Osteocyte (in vitro differentiated cells): Measurements from ENCODE around the gene SCRT2. TPM values are rescaled to one million over a fixed set of nuclear protein-coding genes. Genes with fewer than 3 reads are reported as not detected.

Experiments used
- DNase-seq: peaks from one replicate; pipeline ENCODE4 v3.0.0; 2021; ENCODE audit warnings: mixed read lengths; ENCODE audit not compliant: unreplicated experiment; ENCODE audit errors: extremely low spot score
- H3K27ac Mint-ChIP-seq: one replicate; pipeline ENCODE4 v1.8.0; 2021; ENCODE audit warnings: mild to moderate bottlenecking, mixed read lengths; ENCODE audit not compliant: unreplicated experiment
- H3K27me3 Mint-ChIP-seq: one replicate; pipeline ENCODE4 v1.8.0; 2021; ENCODE audit warnings: mixed read lengths; ENCODE audit not compliant: unreplicated experiment
- H3K36me3 Mint-ChIP-seq: one replicate; pipeline ENCODE4 v1.8.0; 2021; ENCODE audit warnings: mixed read lengths; ENCODE audit not compliant: unreplicated experiment
- H3K4me1 Mint-ChIP-seq: one replicate; pipeline ENCODE4 v1.8.0; 2021; ENCODE audit warnings: mixed read lengths; ENCODE audit not compliant: unreplicated experiment
- H3K4me3 Mint-ChIP-seq: one replicate; pipeline ENCODE4 v1.8.0; 2021; ENCODE audit warnings: mild to moderate bottlenecking, moderate library complexity, mixed read lengths; ENCODE audit not compliant: unreplicated experiment
- H3K9me3 Mint-ChIP-seq: one replicate; pipeline ENCODE4 v1.8.0; 2021; ENCODE audit warnings: mixed read lengths; ENCODE audit not compliant: unreplicated experiment
- total RNA-seq: library from RNA; stranded (reverse); gene quantifications from 2 replicates; pipeline ENCODE4 v1.2.1, GENCODE V29; 2021
- TF ChIP-seq, protein P1 (sequence below): fragments of 200-600 bp; sonication (generic); IDR thresholded peaks from 2 replicates; pipeline ENCODE4 v1.5.0; 2021; ENCODE audit warnings: antibody characterized with exemption, mild to moderate bottlenecking, moderate library complexity

Gene SCRT2
- total RNA-seq, 1 donor from 2014 or later: not detected

DNA sequence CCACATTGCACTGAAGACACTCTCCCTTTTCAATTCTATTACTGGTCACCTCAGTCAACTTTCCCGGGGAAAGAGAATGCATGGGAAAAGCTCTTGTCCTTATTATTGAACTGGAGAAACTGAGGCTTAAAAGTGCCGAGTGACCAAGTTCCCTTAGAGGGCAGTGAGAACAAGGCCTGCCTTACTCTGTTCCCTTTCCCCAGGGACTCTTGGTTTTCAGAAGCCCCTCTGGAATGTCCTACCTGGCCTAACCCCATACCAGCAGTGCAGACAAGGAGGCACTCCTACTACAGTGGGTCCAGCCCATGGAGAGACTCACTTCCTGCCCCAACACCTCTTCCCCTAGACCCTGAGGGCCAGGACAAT lies 28.8 kb downstream of the SCRT2 start:
- Mint-ChIP-seq H3K27ac (no peak overlapping the region), H3K27me3 (no peaks in the 10 kb centered on the region), H3K4me1 (peaks cover 10% of the 10 kb centered on the region), H3K4me3 (no peak overlapping the region), H3K36me3 (peaks cover 30% of the 10 kb centered on the region), H3K9me3 (no peaks in the 10 kb centered on the region)
- no peak for DNase-seq
- TF ChIP-seq, protein P1, sequence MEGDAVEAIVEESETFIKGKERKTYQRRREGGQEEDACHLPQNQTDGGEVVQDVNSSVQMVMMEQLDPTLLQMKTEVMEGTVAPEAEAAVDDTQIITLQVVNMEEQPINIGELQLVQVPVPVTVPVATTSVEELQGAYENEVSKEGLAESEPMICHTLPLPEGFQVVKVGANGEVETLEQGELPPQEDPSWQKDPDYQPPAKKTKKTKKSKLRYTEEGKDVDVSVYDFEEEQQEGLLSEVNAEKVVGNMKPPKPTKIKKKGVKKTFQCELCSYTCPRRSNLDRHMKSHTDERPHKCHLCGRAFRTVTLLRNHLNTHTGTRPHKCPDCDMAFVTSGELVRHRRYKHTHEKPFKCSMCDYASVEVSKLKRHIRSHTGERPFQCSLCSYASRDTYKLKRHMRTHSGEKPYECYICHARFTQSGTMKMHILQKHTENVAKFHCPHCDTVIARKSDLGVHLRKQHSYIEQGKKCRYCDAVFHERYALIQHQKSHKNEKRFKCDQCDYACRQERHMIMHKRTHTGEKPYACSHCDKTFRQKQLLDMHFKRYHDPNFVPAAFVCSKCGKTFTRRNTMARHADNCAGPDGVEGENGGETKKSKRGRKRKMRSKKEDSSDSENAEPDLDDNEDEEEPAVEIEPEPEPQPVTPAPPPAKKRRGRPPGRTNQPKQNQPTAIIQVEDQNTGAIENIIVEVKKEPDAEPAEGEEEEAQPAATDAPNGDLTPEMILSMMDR: no peak

DNA sequence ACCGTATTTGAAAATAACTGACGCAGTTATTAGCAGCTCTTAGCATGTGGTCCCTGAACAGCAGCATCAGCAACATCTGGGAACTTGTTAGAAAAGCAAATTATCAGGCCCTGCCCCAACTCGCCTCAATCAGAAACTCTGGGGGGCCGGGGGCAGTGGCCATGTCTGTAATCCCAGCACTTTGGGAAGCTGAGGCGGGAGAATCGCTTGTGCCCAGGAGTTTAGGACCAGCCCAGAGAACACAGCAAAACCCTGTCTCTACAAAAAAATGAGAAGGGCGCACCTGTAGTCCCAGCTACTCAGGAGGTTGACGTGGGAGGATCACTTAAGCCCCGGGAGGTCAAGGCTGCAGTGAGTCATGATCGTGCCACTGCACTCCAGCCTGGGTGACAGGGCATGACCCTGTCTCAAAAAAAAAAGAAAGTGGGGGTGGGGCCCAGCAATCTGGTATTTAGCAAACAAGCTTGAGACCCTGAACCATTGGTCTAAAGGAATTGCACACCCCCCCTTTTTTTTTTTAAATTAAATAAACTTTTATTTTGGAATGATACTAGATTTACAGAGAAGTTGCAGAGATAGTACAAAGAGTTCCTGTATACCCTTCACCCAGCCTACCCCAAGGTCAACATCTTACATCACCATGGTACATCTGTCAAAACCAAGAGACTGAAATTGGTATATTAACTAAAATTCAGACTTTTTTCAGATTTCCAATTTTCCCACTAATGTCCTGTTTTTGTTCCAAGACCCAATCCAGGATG lies 29.3 kb downstream of the SCRT2 start:
- Mint-ChIP-seq H3K9me3 (no peaks in the 10 kb centered on the region), H3K4me3 (no peak overlapping the region), H3K36me3 (peaks cover 30% of the 10 kb centered on the region), H3K27ac (no peak overlapping the region), H3K27me3 (no peaks in the 10 kb centered on the region), H3K4me1 (peaks cover 6% of the 10 kb centered on the region)
- no peak for DNase-seq
- TF ChIP-seq, protein P1: no peak

DNA sequence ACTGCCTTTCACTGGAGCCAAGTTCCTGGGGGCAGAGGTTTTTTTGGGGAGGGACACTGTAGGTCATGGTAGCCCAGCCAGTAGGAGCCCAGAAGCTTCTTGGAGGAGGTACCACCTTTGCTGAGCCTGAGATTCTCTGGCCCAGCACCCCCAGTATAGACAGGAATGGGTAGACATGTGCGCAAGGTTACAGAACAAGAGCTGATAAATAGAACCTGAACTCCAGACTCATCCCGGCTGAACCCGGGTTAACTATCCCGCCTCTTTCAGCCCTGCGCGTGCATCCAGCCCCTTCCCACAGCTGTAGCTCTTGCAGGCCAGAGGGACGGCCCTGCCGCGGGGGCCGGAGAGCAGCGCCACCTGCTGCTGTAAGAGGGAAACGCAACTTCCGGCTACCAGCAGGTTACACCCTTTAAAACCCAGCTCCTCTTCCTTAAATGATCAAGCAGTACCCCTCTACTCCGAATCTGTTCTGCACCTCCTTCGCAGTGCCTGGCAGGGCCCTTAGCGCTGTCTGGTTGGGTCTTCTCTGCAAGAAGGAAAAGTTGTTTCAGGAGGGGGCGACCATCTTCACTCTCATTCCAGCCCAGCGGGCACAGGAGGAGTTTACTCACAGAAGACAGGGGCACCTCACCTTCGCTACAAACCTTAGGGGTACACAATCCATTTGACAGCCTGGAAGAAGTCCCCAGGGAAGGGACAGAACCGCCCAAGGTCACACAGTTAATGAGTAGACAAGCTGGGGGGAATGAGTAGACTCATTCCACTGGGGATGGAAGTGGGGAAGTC lies 30.1 kb downstream of the SCRT2 start:
- H3K36me3 Mint-ChIP-seq: peaks cover 26% of the 10 kb centered on the region
- no peak overlapping the region for H3K4me3 Mint-ChIP-seq
- no peaks in the 10 kb centered on the region for H3K27me3 Mint-ChIP-seq
- TF ChIP-seq, protein P1: peak; percentile 92
- peak; percentile 90 for DNase-seq
- no peak overlapping the region for H3K27ac Mint-ChIP-seq
- peaks cover 6% of the 10 kb centered on the region for H3K4me1 Mint-ChIP-seq
- no peaks in the 10 kb centered on the region for H3K9me3 Mint-ChIP-seq

DNA sequence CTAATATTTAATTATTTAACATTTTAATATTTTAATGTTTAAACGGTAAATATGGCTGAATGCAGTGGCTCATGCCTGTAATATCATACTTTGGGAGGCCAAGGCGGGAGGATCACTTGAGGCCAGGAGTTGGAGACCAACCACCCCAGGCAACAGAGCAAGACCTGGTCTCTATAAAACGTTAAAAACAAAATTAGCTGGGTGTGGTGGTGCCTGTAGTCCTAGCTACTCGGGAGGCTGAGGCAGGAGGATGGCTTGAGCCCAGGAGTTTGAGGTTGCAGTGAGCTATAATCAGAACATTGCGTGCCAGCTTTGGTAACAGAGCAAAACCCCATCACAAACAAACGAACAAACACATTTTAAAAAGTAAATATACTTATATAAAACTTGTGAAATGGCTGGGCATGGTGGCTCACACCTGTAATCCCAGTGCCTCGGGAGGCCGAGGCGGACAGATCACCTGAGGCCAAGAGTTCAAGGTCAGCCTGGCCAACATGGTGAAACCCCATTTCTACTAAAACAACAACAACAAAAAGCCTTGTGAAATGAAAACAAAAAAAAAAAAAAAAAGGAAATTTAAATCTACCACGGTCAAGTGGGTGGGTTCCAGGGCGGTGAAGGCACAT lies 30.8 kb downstream of the SCRT2 start:
- Mint-ChIP-seq H3K4me3 (no peak overlapping the region), H3K27me3 (no peaks in the 10 kb centered on the region), H3K9me3 (no peaks in the 10 kb centered on the region), H3K4me1 (peaks cover 3% of the 10 kb centered on the region), H3K27ac (no peak overlapping the region), H3K36me3 (peaks cover 21% of the 10 kb centered on the region)
- no peak for DNase-seq
- TF ChIP-seq, protein P1: no peak
